ENCODE results near the gene MYCBP2.

Gene MYCBP2

GRCh38 chr13:77171451-77171850 is 155.4 kb downstream of the MYCBP2 start:
- no peaks in the 10 kb centered on the region for H3K36me3 ChIP-seq (ENCODE audit: insufficient read depth)
- H3K27ac ChIP-seq, result no peak overlapping the region
- no peak overlapping the region for H3K9ac ChIP-seq
- H3K79me2 ChIP-seq (ENCODE audit: insufficient read depth, low read depth), result no peaks in the 10 kb centered on the region
- H3K4me3 ChIP-seq (IDR thresholded peaks at IDR 0.05; ENCODE audit: insufficient read depth, low read depth, low read length), result no peak overlapping the region
- H3K27me3 ChIP-seq (ENCODE audit: insufficient read depth, low read depth), result no peaks in the 10 kb centered on the region
- no peaks in the 10 kb centered on the region for H4K20me1 ChIP-seq (ENCODE audit: insufficient read depth)
- H2AFZ ChIP-seq (ENCODE audit: low read depth), result no peak overlapping the region
- no peaks in the 10 kb centered on the region for H3K4me1 ChIP-seq (ENCODE audit: low read depth, poor library complexity, severe bottlenecking)
- TF ChIP-seq CTCF (conservative IDR thresholded peaks at IDR 0.05; ENCODE audit: low read depth, low read length), result no peak
- no peak overlapping the region for H3K4me2 ChIP-seq

DNA sequence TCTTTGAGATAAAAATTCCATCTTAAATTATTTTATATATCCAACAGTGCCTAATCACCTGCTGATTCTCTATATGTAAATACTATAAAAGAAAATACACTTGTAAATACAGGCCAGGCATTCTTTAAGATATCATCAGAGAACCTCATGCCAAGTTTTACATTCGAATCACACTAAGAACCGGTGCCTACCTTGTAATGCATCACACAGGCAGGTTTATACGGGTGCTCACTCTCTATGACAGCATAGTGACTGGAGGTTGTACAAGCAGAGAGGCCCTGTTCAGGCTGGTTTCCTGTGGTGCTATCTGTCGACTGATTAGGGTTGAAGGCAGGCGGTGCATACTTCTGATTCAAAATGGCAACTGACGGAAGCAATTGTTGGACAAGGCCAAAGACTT is 158.7 kb downstream of the MYCBP2 start:
- no peaks in the 10 kb centered on the region for H3K79me2 ChIP-seq (ENCODE audit: insufficient read depth, low read depth)
- TF ChIP-seq CTCF (conservative IDR thresholded peaks at IDR 0.05; ENCODE audit: low read depth, low read length), result no peak
- 0 out of 2 replicates have a peak, but pooled peaks cover 3% of the 10 kb centered on the region for H3K36me3 ChIP-seq (ENCODE audit: insufficient read depth)
- no peak overlapping the region for H3K4me2 ChIP-seq
- no peak overlapping the region for H2AFZ ChIP-seq (ENCODE audit: low read depth)
- no peaks in the 10 kb centered on the region for H4K20me1 ChIP-seq (ENCODE audit: insufficient read depth)
- no peaks in the 10 kb centered on the region for H3K4me1 ChIP-seq (ENCODE audit: low read depth, poor library complexity, severe bottlenecking)
- H3K4me3 ChIP-seq (IDR thresholded peaks at IDR 0.05; ENCODE audit: insufficient read depth, low read depth, low read length), result no peak overlapping the region
- H3K27me3 ChIP-seq (ENCODE audit: insufficient read depth, low read depth), result no peaks in the 10 kb centered on the region
- no peak overlapping the region for H3K9ac ChIP-seq
- H3K27ac ChIP-seq, result no peak overlapping the region

- H3K4me1 ChIP-seq (ENCODE audit: low read depth, poor library complexity, severe bottlenecking), result no peaks in the 10 kb centered on the region
- no peak overlapping the region for H3K4me3 ChIP-seq (IDR thresholded peaks at IDR 0.05; ENCODE audit: insufficient read depth, low read depth, low read length)
- H3K27ac ChIP-seq, result no peak overlapping the region
- H3K27me3 ChIP-seq (ENCODE audit: insufficient read depth, low read depth), result no peaks in the 10 kb centered on the region
- H3K36me3 ChIP-seq (ENCODE audit: insufficient read depth), result no peaks in the 10 kb centered on the region
- no peak for TF ChIP-seq CTCF (conservative IDR thresholded peaks at IDR 0.05; ENCODE audit: low read depth, low read length)
- H3K9ac ChIP-seq, result no peak overlapping the region
- no peaks in the 10 kb centered on the region for H4K20me1 ChIP-seq (ENCODE audit: insufficient read depth)
- no peak overlapping the region for H3K4me2 ChIP-seq
- H2AFZ ChIP-seq (ENCODE audit: low read depth), result no peak overlapping the region
- H3K79me2 ChIP-seq (ENCODE audit: insufficient read depth, low read depth), result no peaks in the 10 kb centered on the region
Observed at GRCh38 chr13:77150651-77151050, 176.2 kb downstream of the MYCBP2 start.

DNA sequence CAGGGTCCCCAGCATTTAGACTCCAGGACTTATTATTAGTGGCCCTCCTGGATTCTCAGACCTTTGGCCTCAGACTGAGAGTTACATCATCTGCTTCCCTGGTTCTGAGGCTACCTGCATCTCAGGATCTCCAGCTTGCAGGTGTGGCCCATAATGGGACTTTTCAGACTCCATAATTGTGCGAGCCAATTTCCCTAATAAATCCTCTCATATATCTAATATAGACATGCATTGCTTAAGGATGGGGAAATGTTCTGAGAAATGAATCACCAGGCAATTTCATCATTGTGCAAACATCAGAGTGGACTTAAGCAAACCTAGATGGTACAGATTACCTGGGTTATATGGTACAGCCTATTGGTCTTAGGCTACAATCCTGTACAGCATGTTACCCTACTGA is 183.5 kb downstream of the MYCBP2 start:
- Histone ChIP-seq H3K4me3 (IDR thresholded peaks at IDR 0.05; ENCODE audit: insufficient read depth, low read depth, low read length) (no peak overlapping the region), H3K36me3 (ENCODE audit: insufficient read depth) (no peaks in the 10 kb centered on the region), H4K20me1 (ENCODE audit: insufficient read depth) (no peaks in the 10 kb centered on the region), H3K27ac (no peak overlapping the region), H3K4me2 (no peak overlapping the region), H3K4me1 (ENCODE audit: low read depth, poor library complexity, severe bottlenecking) (no peaks in the 10 kb centered on the region), H3K79me2 (ENCODE audit: insufficient read depth, low read depth) (no peaks in the 10 kb centered on the region), H3K9ac (no peak overlapping the region), H3K27me3 (ENCODE audit: insufficient read depth, low read depth) (no peaks in the 10 kb centered on the region), H2AFZ (ENCODE audit: low read depth) (no peak overlapping the region)
- TF ChIP-seq CTCF (conservative IDR thresholded peaks at IDR 0.05; ENCODE audit: low read depth, low read length), result no peak

All from KMS-11 (cell line).